Ovary (tissue), 3 donors: Measurements from ENCODE around the gene ASPHD2.

Source experiments
- EP300 ChIP-seq: sonication (generic); formaldehyde crosslinking; IDR thresholded peaks from one replicate; pipeline ENCODE4 v1.6.1; 2017; ENCODE audit warnings: antibody characterized with exemption
- POLR2A ChIP-seq: fragments of 450-650 bp; IDR thresholded peaks from one replicate; pipeline ENCODE4 v1.6.1; 2017; ENCODE audit warnings: antibody characterized with exemption, mild to moderate bottlenecking, moderate library complexity
- TF ChIP-seq, protein P1 (sequence below), 3 donors: fragments of 450-650 bp in 2 of 3; fragments of 200-600 bp in 1 of 3; IDR thresholded peaks; one replicate each; pipeline versions ENCODE4 v1.5.1 to v1.8.0; 2016 to 2022; ENCODE audit warnings: antibody characterized with exemption in 3 of 3, mild to moderate bottlenecking in 1 of 3
- donor health status: DM: no; HTN: no; CAD: no.

DNA sequence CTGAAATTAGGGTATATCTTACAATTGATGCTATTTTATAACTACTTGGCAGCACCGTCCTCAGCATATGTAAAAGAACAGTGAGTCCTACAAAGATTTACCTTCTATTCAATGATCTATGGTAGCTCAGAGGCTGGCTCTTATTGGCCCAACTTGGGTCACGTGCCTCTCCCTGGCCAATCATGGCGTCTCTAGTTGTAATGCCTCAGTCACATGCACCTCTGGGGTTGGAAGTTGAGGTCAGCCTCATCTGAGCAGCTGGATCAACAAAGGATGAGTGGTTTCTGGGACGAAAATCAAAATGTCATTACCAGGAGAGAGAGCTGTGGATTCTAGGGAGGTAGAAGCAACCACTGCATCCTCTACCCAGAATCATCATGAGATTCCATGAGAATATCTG is 22.9 kb upstream of the ASPHD2 start:
- TF ChIP-seq POLR2A (no peak), EP300 (no peak)
- TF ChIP-seq, protein P1, sequence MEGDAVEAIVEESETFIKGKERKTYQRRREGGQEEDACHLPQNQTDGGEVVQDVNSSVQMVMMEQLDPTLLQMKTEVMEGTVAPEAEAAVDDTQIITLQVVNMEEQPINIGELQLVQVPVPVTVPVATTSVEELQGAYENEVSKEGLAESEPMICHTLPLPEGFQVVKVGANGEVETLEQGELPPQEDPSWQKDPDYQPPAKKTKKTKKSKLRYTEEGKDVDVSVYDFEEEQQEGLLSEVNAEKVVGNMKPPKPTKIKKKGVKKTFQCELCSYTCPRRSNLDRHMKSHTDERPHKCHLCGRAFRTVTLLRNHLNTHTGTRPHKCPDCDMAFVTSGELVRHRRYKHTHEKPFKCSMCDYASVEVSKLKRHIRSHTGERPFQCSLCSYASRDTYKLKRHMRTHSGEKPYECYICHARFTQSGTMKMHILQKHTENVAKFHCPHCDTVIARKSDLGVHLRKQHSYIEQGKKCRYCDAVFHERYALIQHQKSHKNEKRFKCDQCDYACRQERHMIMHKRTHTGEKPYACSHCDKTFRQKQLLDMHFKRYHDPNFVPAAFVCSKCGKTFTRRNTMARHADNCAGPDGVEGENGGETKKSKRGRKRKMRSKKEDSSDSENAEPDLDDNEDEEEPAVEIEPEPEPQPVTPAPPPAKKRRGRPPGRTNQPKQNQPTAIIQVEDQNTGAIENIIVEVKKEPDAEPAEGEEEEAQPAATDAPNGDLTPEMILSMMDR (IDR thresholded peaks at IDR 0.05): no peak
